Effector memory CD4-positive, alpha-beta T cell (primary cell): ENCODE measurements around the gene ADGRD1.
"Not testable (repeated sequence)": the region's sequence is repeated elsewhere in the genome, so short reads cannot be mapped to it uniquely, and the experiment has no call there.

Source experiments
- DNase-seq, 3 donors: peaks; one replicate each; pipeline ENCODE4 v3.0.0-alpha.2; 2020
- H3K27ac ChIP-seq: 2 replicates; pipeline ENCODE4 v1.7.0; 2013; ENCODE audit warnings: mild to moderate bottlenecking, low read length, moderate library complexity; ENCODE audit not compliant: insufficient read depth, poor library complexity, severe bottlenecking
- H3K27me3 ChIP-seq: replicated peaks from 2 replicates; pipeline ENCODE4 v1.7.0; 2013; ENCODE audit warnings: mild to moderate bottlenecking, low read length; ENCODE audit not compliant: insufficient read depth, control insufficient read depth, poor library complexity, severe bottlenecking
- H3K36me3 ChIP-seq: 2 replicates; pipeline ENCODE4 v1.7.0; 2013; ENCODE audit warnings: mild to moderate bottlenecking, low read length, moderate library complexity; ENCODE audit not compliant: control insufficient read depth, insufficient read depth
- H3K4me1 ChIP-seq: 2 replicates; pipeline ENCODE4 v1.7.0; 2013; ENCODE audit warnings: low read length, mild to moderate bottlenecking; ENCODE audit not compliant: control insufficient read depth, insufficient read depth, poor library complexity, severe bottlenecking
- H3K4me3 ChIP-seq: 2 replicates; pipeline ENCODE4 v1.7.0; 2013; ENCODE audit warnings: low read length, low read depth, mild to moderate bottlenecking; ENCODE audit not compliant: insufficient read depth, poor library complexity, severe bottlenecking
- H3K9me3 ChIP-seq: 2 replicates; pipeline ENCODE4 v1.7.0; 2013; ENCODE audit warnings: mild to moderate bottlenecking, low read length, moderate library complexity; ENCODE audit not compliant: control insufficient read depth

Gene ADGRD1

GRCh38 chr12:131119936-131120335 is 166.2 kb downstream of the ADGRD1 start:
- no peaks in the 10 kb centered on the region for H3K9me3 ChIP-seq
- H3K4me3 ChIP-seq, result no peak overlapping the region
- no peak for DNase-seq
- no peaks in the 10 kb centered on the region for H3K27me3 ChIP-seq
- no peak overlapping the region for H3K27ac ChIP-seq
- H3K4me1 ChIP-seq, result no peaks in the 10 kb centered on the region
- H3K36me3 ChIP-seq, result no peaks in the 10 kb centered on the region

GRCh38 chr12:131120831-131121271 is 167.1 kb downstream of the ADGRD1 start:
- no peak overlapping the region for H3K4me3 ChIP-seq
- no peaks in the 10 kb centered on the region for H3K4me1 ChIP-seq
- H3K36me3 ChIP-seq, result no peaks in the 10 kb centered on the region
- H3K27ac ChIP-seq, result no peak overlapping the region
- H3K9me3 ChIP-seq, result no peaks in the 10 kb centered on the region
- H3K27me3 ChIP-seq, result no peaks in the 10 kb centered on the region
- DNase-seq, result no peak

DNA sequence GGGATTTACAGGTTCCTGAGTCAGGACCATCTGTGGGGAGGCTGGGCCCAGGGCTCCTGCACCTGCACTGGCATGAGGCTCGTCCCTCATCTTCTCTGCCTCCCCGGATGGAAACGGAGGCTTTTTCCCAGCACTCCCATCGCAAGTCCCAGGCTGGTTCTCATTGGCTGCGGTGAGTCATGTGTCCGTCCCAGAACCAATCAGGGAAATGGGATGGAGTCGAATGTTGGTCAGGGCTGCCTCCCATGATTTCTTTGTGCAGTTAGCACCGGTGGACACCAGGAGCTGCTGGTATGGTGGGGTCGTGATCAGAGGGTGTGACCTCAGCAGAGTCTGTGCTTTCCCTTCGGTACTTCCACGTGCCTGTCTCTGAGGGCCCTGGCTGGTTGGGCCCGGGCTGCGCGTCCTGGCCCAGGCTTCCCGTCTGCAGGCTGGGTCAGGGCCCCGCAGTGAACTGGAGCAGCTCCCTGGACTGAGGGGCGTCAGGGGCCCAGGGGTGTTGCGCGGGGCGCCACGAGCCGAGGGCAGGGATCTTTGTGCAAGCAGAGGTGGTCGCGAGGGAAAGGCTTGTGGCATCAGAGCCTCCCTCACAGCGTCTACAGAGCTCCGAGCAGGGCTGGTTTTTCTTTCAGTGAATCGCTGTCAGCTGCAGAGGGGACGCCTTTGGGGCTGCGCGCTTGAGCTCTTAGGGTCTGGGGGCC is 168.1 kb downstream of the ADGRD1 start:
- H3K27me3 ChIP-seq, result no peaks in the 10 kb centered on the region
- H3K36me3 ChIP-seq, result no peaks in the 10 kb centered on the region
- H3K27ac ChIP-seq, result no peak overlapping the region
- H3K9me3 ChIP-seq, result no peaks in the 10 kb centered on the region
- H3K4me1 ChIP-seq, result no peaks in the 10 kb centered on the region
- no peak for DNase-seq
- no peak overlapping the region for H3K4me3 ChIP-seq

DNA sequence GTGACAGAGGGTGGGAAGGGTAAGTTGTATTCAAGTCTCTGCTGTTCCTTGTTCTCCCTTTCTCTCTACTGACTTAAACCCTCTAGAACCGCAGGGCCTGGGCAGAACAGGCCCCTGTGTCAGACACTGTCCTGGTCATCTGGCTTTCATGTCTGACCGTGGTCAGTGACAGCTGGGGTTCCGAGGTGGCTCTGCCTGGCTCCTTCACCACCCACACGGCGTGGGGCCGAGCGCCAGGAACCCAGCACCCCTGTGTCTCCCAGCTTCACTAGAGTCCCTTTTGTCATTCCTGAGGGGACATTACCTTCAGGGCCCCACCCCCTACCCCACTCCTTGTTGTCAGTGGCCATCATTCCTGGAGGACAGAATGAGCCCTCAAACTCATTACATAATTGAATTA is 168.9 kb downstream of the ADGRD1 start:
- DNase-seq, result no peak
- Histone ChIP-seq H3K27ac (no peak overlapping the region), H3K9me3 (no peaks in the 10 kb centered on the region), H3K36me3 (no peaks in the 10 kb centered on the region), H3K4me1 (no peaks in the 10 kb centered on the region), H3K27me3 (no peaks in the 10 kb centered on the region), H3K4me3 (no peak overlapping the region)

GRCh38 chr12:131123817-131124216 is 170.1 kb downstream of the ADGRD1 start:
- no peaks in the 10 kb centered on the region for H3K36me3 ChIP-seq
- H3K27me3 ChIP-seq, result no peaks in the 10 kb centered on the region
- H3K4me3 ChIP-seq, result no peak overlapping the region
- H3K4me1 ChIP-seq, result no peaks in the 10 kb centered on the region
- no peak for DNase-seq
- no peak overlapping the region for H3K27ac ChIP-seq
- H3K9me3 ChIP-seq, result no peaks in the 10 kb centered on the region

GRCh38 chr12:131124487-131125280 is 171.0 kb downstream of the ADGRD1 start:
- Histone ChIP-seq H3K27me3 (no peaks in the 10 kb centered on the region), H3K4me3 (no peak overlapping the region)
- DNase-seq, result no peak

GRCh38 chr12:131126662-131127173 is 173.0 kb downstream of the ADGRD1 start:
- DNase-seq, result no peak
- Histone ChIP-seq H3K9me3 (no peaks in the 10 kb centered on the region), H3K4me3 (no peak overlapping the region), H3K27me3 (no peaks in the 10 kb centered on the region), H3K27ac (no peak overlapping the region), H3K36me3 (no peaks in the 10 kb centered on the region), H3K4me1 (no peaks in the 10 kb centered on the region)

More at GRCh38 chr12:131124487-131125280, 171.0 kb downstream of the ADGRD1 start:
- Histone ChIP-seq H3K36me3 (no peaks in the 10 kb centered on the region), H3K27ac (no peak overlapping the region), H3K4me1 (no peaks in the 10 kb centered on the region), H3K9me3 (no peaks in the 10 kb centered on the region)

- H3K4me3 ChIP-seq, result no peak overlapping the region
- no peak for DNase-seq
- H3K9me3 ChIP-seq, result no peaks in the 10 kb centered on the region
- no peaks in the 10 kb centered on the region for H3K36me3 ChIP-seq
- H3K27me3 ChIP-seq, result no peaks in the 10 kb centered on the region
- H3K4me1 ChIP-seq, result peaks cover 3% of the 10 kb centered on the region
- no peak overlapping the region for H3K27ac ChIP-seq
Observed at GRCh38 chr12:131128556-131128955, 174.8 kb downstream of the ADGRD1 start.

GRCh38 chr12:131128966-131129619 is 175.4 kb downstream of the ADGRD1 start:
- not testable (repeated sequence) for H3K4me1 ChIP-seq, H3K4me3 ChIP-seq, H3K27ac ChIP-seq, DNase-seq, H3K36me3 ChIP-seq, H3K9me3 ChIP-seq, H3K27me3 ChIP-seq

GRCh38 chr12:131129839-131130238 is 176.1 kb downstream of the ADGRD1 start:
- no peaks in the 10 kb centered on the region for H3K27me3 ChIP-seq
- no peaks in the 10 kb centered on the region for H3K36me3 ChIP-seq
- no peaks in the 10 kb centered on the region for H3K9me3 ChIP-seq
- peaks cover 3% of the 10 kb centered on the region for H3K4me1 ChIP-seq
- no peak overlapping the region for H3K4me3 ChIP-seq
- no peak overlapping the region for H3K27ac ChIP-seq
- no peak for DNase-seq
